Pons (tissue), 1 donor: ENCODE data around the gene MVD.

Source experiments
- DNase-seq: peaks from one replicate; pipeline ENCODE4 v3.0.0-alpha.2; 2016; ENCODE audit warnings: low spot score

Gene MVD

DNA sequence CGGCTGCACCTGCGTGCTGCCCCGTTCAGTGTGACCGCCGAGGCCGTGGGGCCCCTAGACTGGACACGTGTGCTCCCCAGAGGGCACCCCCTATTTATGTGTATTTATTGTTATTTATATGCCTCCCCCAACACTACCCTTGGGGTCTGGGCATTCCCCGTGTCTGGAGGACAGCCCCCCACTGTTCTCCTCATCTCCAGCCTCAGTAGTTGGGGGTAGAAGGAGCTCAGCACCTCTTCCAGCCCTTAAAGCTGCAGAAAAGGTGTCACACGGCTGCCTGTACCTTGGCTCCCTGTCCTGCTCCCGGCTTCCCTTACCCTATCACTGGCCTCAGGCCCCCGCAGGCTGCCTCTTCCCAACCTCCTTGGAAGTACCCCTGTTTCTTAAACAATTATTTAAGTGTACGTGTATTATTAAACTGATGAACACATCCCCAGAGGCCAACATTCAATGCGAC, 22.8 kb downstream of the MVD start:
- no peak for DNase-seq

DNA sequence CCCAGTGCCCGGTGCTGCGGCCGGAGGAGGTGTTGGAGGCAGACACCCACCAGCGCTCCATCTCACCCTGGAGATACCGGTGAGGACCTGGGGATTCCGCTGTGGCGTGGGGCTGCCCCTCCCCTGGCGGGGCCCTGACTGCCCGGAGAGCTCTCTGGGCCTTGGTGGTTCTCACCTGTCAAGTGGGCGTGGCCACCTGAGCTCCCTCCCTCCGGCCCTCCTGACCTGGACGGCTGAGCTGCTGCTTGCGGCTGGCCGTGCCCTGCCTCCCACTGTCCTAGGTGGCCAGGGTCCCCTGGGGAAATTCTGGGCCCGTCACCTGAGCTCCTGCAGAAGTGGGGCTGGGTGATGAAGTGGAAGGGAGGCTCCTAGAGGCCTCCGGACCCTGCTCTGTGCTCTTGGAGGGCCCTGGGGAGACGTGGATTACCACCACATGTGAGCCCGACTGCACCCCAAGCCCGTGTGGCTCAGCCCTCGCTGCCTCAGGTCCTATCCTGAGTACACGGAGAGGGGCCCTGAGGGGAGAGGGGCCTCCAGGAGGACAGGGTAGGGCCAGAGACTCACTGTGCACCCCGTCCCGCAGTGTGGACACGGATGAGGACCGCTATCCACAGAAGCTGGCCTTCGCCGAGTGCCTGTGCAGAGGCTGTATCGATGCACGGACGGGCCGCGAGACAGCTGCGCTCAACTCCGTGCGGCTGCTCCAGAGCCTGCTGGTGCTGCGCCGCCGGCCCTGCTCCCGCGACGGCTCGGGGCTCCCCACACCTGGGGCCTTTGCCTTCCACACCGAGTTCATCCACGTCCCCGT, 23.5 kb downstream of the MVD start:
- DNase-seq = no peak

DNA sequence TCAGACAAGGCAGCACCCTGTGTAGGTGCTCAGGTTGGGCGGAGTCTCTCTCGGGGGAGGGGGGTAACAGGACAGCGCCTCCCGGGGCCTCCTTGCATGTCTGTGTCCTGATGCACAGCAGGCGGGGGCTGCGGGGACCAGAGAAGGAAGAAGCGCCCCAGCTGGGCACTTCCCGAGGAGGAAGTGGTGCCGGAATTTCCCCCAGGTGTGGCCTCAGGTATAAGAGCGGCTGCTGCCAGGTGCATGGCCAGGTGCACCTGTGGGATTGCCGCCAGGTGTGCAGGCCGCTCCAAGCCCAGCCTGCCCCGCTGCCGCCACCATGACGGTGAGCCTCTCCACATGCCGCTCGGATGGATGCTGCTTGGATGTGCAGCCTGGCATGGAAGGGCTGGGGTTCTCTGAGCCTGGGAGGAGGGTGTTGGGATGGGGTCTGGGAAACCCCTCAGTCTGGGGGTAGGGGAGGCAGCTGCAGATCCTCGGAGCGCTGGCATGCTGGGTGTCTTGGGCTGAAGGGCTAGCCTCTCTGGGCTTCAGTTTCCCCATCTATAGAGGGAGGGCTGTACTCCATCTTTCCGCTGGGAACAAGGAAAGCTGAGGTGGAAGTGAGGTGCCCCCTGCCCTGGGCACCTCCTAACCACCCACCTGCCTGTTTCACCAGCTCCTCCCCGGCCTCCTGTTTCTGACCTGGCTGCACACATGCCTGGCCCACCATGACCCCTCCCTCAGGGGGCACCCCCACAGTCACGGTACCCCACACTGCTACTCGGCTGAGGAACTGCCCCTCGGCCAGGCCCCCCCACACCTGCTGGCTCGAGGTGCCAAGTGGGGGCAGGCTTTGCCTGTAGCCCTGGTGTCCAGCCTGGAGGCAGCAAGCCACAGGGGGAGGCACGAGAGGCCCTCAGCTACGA, 24.3 kb downstream of the MVD start, which contains the start of gene IL17C:
Gene IL17C (plus strand): TSS at position 250 of the 908 bp plus-strand sequence. CDS start 70 bp downstream, at position 320.
- no peak for DNase-seq

DNA sequence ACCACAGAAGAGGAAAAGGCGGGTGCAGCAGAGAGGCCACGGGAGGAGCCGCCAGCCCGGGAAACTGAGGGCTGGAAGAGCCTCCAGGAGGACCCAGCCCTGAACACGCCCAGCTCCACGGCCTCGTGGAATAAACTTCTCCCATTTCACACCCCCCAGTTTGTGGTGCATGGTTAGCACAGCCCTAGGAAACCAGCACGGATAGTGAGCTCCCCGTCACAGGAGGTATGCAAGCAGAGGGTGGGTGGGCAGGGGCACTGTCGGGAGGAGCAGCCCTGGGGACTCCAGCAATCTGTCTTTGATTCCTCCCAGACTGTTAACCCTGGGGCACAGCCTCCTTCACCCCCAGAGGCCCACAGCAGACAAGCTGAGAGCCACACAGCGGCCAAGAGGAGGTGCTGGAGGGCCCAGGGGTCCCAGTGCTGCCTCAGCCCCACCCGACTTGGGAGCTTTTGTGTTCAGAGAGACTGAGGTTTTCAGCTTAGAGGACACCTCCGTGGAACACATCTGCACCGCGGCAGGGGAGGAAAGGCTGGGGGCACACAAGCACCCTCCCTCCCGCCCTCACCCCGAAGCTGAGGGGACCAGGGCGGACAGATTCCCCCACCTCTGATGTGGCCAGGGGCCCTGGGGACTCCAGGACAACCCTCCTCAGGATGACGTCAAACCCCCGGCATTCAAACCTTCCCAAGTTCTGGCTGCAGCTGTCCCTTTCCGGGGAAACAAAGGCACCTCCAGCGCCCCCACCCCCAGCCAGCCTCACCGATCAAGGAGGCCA, 26.2 kb downstream of the MVD start:
- DNase-seq = no peak

DNA sequence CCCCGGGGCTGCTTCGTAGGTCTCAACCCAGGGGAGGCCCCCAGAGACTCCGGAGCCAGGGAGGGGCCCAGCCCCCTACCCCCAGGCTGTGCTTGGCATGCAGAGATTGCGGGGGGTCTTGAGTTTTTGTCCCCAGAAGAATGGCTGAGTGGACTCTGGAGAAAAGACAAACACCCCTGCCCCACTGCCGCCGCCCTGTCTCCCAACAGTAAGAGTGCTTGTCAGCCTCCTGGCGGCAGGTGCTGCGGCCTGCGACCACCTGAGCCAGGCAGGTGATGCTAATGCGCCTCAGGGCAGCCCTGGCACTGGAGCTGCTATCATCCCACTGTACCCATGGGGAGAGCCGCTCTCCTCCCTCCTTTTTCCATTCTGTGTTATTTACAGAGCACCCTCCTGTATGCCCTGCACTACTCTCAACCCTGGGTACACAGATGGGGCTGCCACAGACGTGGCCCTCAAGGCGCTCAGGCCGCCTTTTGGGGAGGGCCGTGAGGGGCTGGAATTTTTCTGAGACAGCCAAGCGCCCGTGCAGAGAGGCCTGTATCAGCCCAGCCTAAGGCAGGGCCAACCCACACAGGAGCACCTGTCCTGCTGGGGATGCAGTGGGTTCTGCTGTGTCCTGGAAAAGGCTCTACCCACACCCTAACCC, 27.1 kb downstream of the MVD start:
- DNase-seq = no peak

DNA sequence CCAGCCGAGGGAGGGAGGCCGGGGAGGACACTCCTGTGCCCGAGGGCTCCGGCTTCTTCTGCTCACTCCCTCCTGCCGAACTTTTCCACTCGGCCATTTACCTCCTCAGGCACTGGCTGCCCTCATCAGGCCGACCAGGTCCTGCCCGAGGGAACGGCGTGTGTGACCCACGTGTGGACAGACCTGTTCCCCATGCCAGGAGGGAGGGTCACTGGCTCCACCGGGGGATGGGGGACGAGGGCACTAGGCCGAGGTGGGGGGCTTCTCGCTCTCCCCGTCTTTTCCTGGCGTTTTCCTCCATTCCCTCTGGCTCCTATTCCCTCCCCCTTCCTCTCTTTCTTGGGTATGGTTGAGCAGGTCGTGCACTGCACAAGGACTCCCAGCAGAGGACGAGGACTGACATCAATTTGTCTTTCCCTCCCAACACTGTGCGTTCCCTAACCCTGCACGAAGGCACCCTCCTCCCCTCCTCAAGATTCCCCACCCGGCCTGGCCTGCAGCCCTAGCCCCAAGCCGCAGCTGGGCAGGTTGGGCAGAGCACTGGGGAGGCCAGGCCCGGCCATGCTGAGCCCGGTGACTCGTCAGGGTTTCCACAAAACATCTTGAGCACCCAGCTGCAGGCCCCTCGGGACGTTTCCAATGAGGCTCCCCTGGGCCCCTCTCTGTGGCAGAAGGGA, 27.8 kb downstream of the MVD start:
- no peak for DNase-seq

DNA sequence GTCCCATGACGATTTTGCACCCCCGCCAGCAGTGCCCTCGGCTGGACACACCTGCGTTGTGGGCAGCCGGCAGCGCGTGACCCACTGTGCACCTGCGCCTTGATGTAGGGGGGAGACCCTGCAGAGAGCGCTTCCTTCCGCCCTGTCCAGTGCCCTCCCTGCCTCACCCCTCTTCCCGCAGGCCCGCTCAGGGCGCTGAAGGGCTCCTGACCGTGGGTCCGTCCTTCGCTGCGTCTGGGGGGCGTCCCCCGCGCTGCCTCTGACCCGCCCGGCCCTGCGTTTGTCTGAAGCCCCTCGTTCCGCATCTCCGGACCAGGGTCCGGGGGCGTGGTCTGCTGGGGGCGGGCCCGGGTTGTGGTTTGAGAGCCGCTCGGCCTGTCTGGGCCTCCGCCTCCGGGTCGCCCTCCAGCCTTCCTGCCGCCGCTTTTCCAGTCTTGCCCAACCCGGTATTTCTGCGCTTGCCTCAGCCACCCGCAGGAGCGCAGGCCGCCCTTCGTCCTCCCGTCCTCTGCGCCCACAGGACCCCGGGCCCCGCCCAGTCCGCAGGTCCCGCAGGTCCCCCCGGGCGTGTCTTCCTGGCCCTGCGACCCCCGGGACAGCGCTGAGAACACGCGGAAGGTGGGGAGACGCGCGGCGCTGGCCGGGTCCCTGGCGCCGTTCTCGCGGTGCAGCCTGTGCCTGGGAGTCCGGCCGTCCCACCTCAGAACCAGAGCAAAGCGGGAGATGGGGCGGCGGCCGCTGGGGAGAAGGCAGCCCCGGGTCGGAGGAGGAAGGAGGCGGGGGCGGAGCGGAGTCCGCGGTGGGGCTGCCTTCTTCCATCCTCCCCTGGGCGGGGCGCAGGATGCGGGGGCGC, 28.5 kb downstream of the MVD start:
- no peak for DNase-seq

DNA sequence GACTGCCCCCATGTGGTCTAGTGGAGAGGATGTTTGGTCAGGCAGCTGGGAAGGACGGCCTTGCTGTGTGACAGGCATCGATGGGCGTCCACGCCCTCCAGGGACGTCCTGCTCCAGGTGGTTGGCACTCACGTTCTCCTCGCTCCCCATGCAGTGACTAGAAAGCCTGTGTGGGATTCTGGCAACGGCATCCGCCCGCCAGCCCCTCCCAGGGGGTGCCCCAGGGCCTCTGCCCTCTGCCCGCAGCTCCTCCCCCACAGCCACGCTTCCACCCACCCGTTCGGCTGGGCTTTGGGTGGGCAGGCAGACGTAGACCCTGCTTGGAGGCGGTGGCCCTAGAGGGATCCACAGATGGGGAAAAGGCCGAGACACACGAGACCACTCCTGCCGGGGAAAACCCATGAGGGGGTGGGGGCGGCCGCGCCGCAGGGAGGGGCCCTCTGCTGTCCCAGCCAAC, 29.2 kb downstream of the MVD start:
- peak; percentile 10 for DNase-seq

DNA sequence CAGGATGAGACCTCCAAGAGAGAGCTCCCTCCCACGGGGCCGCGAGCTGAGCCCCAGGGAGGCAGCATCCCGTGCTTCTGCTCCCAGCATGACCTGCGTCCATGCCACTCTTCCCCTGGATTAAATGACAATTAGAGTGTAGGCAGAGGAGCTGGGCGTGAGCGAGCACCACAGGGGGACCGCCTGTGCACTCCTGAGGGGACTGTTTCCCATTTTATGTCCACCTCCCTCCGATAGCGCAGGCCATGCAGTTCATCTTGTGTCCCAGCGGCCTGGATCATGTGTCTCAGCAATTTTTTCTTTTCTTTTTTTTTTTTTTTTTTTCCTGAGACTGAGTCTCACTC, 30.3 kb downstream of the MVD start:
- DNase-seq = no peak

DNA sequence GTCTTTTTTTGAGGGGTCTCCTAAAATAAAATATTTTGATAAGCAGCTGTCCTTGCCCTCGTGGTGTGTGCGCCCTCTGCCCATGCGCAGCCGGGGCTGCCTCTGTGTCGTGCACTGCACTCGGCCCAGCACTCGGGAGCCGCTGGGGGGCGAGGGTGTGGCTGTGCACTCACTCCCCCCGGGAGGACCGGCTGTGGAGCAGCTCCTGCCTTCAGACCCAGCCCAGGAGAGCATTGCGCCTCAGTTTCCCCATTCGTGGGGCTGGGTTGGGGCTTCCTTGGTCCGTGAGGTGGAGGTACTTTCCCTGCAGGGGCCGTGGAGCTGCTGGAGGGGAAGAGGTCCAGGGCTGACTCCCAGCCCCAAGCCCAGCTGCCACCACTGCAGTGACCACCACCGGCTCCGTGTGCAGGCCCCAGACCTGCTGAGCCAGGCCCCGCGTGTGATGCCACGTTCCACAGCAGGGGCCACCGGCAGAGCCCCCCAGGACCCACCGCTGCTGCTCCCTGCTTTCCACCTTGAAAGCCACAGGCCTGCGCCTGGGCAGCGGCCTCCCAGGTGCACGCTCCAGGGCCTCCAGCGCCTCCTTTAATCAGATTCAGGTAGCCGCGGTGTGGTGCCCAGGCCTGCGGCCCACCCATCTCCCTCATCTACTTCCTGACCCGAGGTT, 30.8 kb downstream of the MVD start:
- no peak for DNase-seq

DNA sequence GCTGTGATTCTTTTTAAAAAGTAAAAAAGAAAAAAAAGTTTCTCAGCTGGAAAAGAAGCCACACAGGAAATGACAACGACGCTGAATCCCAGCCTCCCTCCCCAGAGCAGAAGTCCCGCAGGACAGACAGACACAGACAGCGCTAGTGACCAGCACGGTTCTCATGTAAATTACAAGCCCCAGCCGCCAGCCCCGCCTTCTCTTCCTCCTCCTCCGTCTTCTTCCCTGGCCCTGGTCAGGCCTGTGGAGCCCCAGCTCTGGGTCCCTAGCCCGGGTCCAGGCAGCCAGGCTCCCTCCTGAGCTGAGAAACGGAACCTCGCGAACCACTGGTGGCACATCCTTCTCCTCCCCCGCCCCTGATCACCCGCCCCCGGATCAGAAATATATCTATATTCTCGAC, 31.5 kb downstream of the MVD start:
- DNase-seq = no peak

DNA sequence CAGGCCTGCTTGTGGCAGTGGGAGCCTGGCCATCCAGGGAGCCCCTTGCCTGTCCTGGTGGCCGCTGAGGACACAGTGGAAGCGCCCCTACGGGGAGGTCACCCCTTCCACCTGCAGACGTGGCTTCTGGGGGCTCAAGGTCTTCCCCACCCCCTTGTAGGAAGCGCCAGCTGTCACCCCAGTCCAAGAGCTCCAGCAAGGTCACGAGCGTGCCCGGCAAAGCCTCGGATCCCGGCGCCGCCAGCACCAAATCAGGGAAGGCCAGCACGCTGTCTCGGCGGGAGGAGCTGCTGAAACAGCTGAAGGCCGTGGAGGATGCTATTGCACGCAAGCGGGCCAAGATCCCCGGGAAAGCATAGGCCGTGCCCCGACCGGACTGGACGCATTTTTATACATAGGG, 31.9 kb downstream of the MVD start:
- no peak for DNase-seq

DNA sequence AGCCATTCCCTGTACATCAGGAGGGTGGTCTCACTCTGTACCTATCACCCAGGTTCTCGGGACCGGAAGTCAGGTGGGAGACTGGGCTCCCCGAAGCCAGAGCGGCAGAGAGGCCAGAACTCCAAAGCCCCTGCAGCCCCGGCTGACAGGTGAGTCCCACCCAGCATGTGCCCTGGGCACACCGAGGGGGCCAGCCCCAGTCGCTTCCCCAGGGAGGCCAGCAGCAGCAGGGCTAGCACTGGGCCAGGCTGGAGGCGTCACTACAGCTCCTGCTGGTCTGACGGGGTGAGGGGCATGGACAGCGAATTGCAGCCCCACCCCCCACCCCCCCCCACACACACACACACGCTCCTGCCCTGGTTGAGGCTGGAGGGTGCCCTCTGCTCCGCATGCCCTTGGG, 32.5 kb downstream of the MVD start:
- DNase-seq = no peak

DNA sequence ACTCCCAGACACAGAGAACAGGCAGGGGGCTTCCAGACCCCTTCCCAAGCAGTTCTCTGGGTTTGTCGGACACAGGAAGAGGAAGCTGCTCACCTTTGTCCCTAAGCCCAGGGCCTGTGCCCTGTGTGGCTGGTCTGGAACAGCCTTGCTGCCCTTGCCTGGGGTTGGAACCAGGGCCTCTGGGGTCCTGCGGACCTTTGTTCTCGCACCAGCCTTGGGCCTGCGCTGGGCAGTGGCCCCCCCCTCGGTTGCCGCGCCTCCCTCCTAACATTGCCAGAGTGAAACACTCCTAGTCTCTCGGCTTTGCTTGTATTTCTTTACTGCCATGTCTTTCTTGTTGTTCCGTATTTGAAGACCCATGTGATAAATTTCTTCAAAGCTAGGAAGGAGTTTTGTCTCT, 33.1 kb downstream of the MVD start:
- DNase-seq = no peak

DNA sequence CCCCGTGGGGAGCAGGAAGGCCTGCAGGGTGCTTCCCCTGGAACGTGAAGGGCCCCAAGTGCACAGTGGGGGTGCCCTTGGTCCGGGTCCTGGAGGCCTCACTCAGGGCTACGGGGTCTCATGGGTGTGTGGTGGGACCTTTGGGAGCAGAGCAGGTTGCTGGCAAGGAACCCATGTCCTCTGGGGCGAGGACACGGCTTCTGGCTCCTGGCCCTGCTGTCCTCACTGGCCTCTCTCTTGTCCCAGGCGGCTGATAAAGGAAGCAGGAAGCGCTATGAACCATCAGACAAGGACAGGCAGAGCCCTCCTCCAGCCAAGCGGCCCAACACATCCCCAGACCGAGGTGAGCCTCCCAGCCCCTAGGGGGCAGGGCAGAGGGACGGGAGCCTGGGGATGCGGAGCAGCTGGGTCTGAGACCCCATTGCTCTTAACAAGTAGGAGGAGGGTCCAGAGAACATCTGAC, 34.3 kb downstream of the MVD start:
- no peak for DNase-seq

DNA sequence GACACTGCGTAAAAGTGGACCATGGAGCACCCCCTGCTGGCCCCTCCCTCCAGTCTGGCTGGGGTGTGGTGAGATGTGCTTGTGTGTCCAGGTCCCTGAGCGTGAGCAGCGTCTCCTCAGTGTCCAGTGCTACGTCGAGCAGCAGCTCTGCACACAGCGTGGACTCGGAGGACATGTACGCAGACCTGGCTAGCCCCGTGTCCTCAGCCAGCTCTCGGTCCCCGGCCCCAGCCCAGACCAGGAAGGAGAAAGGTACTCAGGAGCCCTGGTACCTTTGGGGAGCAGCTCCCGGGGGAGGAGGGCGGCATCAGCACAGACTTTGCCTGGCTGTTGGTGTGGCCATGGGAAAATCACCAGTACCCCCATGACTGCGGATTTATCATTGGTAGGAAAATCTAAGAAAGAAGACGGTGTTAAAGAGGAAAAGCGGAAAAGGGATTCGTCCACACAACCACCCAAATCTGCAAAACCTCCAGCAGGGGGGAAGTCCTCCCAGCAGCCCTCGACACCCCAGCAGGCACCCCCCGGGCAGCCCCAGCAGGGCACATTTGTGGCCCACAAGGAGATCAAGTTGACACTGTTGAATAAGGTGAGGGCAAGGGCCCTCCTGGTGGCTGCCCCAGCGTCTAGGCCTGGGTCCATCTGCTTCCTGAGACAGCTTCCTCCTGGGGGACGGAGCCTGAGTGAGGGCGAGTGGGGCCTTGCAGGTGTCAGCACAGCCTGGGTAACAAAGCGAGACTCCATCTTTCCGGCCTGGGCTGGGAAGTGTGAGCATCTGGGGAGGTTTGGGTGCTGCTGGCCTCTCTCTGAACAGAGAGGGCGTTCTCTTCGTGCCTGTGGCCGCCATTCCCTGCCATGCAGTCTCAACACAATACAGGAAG, 35.1 kb downstream of the MVD start:
- no peak for DNase-seq

DNA sequence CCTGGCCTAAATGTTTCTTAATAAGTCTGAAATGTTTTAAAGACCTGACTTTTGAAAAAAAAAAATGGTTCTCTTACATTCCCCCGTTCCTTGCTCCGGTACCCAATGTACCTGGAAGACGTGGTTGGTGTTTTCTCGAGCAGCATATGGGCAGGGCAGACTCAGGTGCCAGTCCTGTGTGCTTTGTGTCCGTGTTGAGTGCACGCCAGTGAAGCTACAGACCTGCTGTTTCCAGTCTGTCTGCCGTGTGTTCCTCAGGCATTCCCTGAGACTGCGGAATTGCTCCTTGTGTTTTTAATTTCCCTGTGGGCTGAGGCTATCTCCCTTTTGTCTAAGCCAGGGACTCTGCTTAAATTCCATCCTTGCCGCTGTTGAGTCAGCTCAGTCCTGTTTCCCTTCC, 36.2 kb downstream of the MVD start:
- DNase-seq = no peak

DNA sequence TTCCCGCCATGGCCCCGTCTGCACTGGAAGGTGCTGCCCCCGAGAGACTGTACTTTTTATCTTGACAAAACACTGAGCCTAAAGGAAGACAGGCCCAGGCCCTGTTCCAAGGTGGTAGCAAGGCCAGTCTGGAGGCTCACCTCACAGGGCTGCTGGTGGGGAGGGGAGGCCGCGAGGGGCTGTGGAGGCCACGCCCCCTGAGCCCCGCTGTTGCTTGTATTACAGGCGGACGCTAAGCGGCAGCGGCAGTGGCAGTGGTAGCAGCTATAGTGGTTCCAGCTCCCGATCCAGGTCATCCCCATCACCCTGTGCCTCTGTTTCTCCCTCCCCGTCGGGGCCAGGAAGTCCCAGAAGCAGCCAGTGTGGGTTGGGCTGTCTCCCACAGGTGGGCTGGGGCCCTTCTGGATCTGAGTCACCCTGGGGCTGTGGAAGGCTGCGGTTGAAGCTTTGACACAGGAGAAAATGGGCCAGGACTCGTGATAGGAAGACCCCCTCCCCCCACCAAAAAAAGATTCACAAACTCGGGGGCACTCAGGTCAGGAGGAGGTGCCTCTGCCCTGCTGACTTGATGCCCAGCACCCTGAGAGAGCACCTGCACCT, 37.8 kb downstream of the MVD start:
- DNase-seq = no peak
